Dermis blood vessel endothelial cell (primary cell): ENCODE measurements around the gene NET1. TPM values are rescaled to one million over a fixed set of nuclear protein-coding genes. Genes with fewer than 3 reads are reported as not detected.
"Not testable (repeated sequence)": the region's sequence is repeated elsewhere in the genome, so short reads cannot be mapped to it uniquely, and the experiment has no call there.

Experiments used
- DNase-seq: peaks from one replicate; pipeline ENCODE4 v3.0.0; 2010
- total RNA-seq: library from RNA; depleted of rRNA; stranded (reverse); fragments of >200 nt; gene quantifications from 2 replicates; pipeline ENCODE4 v1.2.3, GENCODE V29; 2014

The NET1 gene
- total RNA-seq, 1 donor from 2014 or later = 21.1 TPM

GRCh38 chr10:5466451-5467206 is 54.3 kb downstream of the NET1 start:
- DNase-seq = no peak

- no peak for DNase-seq
Measured at GRCh38 chr10:5467207-5467535, 54.8 kb downstream of the NET1 start.

- no peak for DNase-seq
Measured at GRCh38 chr10:5467634-5468255, 55.4 kb downstream of the NET1 start.

GRCh38 chr10:5468262-5469106 is 56.1 kb downstream of the NET1 start:
- DNase-seq = no peak

- no peak for DNase-seq
Measured at GRCh38 chr10:5469353-5470061, 57.1 kb downstream of the NET1 start.

GRCh38 chr10:5470062-5470751 is 57.9 kb downstream of the NET1 start:
- no peak for DNase-seq

- DNase-seq = not testable (repeated sequence)
Measured at GRCh38 chr10:5474642-5475041, 62.3 kb downstream of the NET1 start.

- not testable (repeated sequence) for DNase-seq
Measured at GRCh38 chr10:5475088-5475487, 62.7 kb downstream of the NET1 start.

- DNase-seq = not testable (repeated sequence)
Measured at GRCh38 chr10:5475974-5476807, 63.8 kb downstream of the NET1 start.

GRCh38 chr10:5476918-5477525 is 64.7 kb downstream of the NET1 start:
- DNase-seq = no peak

GRCh38 chr10:5477948-5478693 is 65.8 kb downstream of the NET1 start:
- DNase-seq = no peak

- DNase-seq = no peak
Measured at GRCh38 chr10:5478694-5479305, 66.4 kb downstream of the NET1 start.

GRCh38 chr10:5479481-5480161 is 67.3 kb downstream of the NET1 start:
- DNase-seq = no peak

GRCh38 chr10:5480162-5480941 is 68.0 kb downstream of the NET1 start:
- no peak for DNase-seq

- DNase-seq = no peak
Measured at GRCh38 chr10:5481121-5481520, 68.8 kb downstream of the NET1 start.

GRCh38 chr10:5482016-5482415 is 69.7 kb downstream of the NET1 start:
- DNase-seq = no peak

GRCh38 chr10:5484205-5484604 is 71.8 kb downstream of the NET1 start:
- no peak for DNase-seq

GRCh38 chr10:5485290-5485689 is 72.9 kb downstream of the NET1 start:
- no peak for DNase-seq
